A549 (cell line): ENCODE results near the gene CARD11. TPM values are rescaled to one million over a fixed set of nuclear protein-coding genes. Genes with fewer than 3 reads are reported as not detected.

ENCODE experiments used
- ATAC-seq, 2 experiments: fragments of 200-7000 bp in 1 of 2; fragments of >200 bp in 1 of 2; cut with Nextera tagmentation in 1 of 2; cut with Tn5 transposase in 1 of 2; 3 replicates each; pipeline versions ENCODE4 v1.8.0 to v1.9.1; 2018 to 2020; ENCODE audit warnings: mild to moderate bottlenecking in 1 of 2, moderate library complexity in 1 of 2
- CTCF ChIA-PET: fragments of 300-600 bp; sonication (Branson Sonifier 250); formaldehyde crosslinking; extraction: SDS; loops from one replicate; lab custom pipeline; 2021; ENCODE audit warnings: antibody characterized with exemption, inconsistent platforms; lab: Yijun Ruan, JAX
- POLR2A ChIA-PET: fragments of 350-600 bp; formaldehyde crosslinking; extraction: SDS; loops from one replicate; lab custom pipeline; 2021; ENCODE audit warnings: antibody characterized with exemption, inconsistent platforms; lab: Yijun Ruan, JAX
- DNase-seq, 2 experiments: peaks; one replicate each; pipeline versions ENCODE4 v3.0.0 to v3.0.0-alpha.2; 2011 to 2016; ENCODE audit warnings: low read depth in 1 of 2, low spot score in 1 of 2
- FAIRE-seq: peaks from 2 replicates; lab custom pipeline; 2011; peaks lifted over from hg19 to GRCh38; lab: Jason Lieb, UNC
- H3K27ac ChIP-seq, 2 experiments: fragments of >200 bp; sonication (Bioruptor Twin); formaldehyde crosslinking; 3 replicates each; pipeline ENCODE4 v1.5.1; 2016 to 2017
- H3K4me1 ChIP-seq: fragments of >200 bp; sonication (Bioruptor Twin); formaldehyde crosslinking; 3 replicates; pipeline ENCODE4 v1.6.1; 2016
- H3K4me2 ChIP-seq: fragments of >200 bp; sonication (Bioruptor Twin); formaldehyde crosslinking; 3 replicates; pipeline ENCODE4 v1.6.1; 2016
- H3K4me3 ChIP-seq: fragments of >200 bp; sonication (Bioruptor Twin); formaldehyde crosslinking; 3 replicates; pipeline ENCODE4 v1.5.1; 2016
- H3K9me3 ChIP-seq: fragments of >200 bp; sonication (Bioruptor Twin); formaldehyde crosslinking; 3 replicates; pipeline ENCODE4 v1.6.1; 2016
- CBX2 ChIP-seq: fragments of 200-600 bp; sonication (generic); IDR thresholded peaks from 2 replicates; pipeline ENCODE4 v1.6.1; 2016; ENCODE audit warnings: low read depth, mild to moderate bottlenecking, borderline replicate concordance
- CEBPB ChIP-seq, 2 experiments: fragments of >200 bp in 1 of 2; sonication (Bioruptor Twin) in 1 of 2; formaldehyde crosslinking in 1 of 2; IDR thresholded peaks; 2 replicates each; pipeline ENCODE4 v1.6.1; 2012 to 2016
- CHD2 ChIP-seq: fragments of 150-350 bp; IDR thresholded peaks from 2 replicates; pipeline ENCODE4 v1.6.1; 2014; ENCODE audit warnings: low read length; ENCODE audit not compliant: partially characterized antibody
- FOSL2 ChIP-seq, 2 experiments: fragments of 450-650 bp in 1 of 2; fragments of >200 bp in 1 of 2; sonication (Bioruptor Twin) in 1 of 2; formaldehyde crosslinking; IDR thresholded peaks; 2 replicates each; pipeline versions ENCODE4 v1.5.0 to v1.6.1; 2016 to 2020; ENCODE audit warnings: mild to moderate bottlenecking in 1 of 2, moderate library complexity in 1 of 2
- FOXS1 ChIP-seq: fragments of 250-450 bp; sonication (Bioruptor Pico); IDR thresholded peaks from 2 replicates; pipeline ENCODE4 v1.5.0; 2020; ENCODE audit warnings: mild to moderate bottlenecking, moderate library complexity
- GATA3 ChIP-seq: IDR thresholded peaks from 2 replicates; pipeline ENCODE4 v1.6.1; 2012; ENCODE audit warnings: borderline replicate concordance
- HEYL ChIP-seq: fragments of 250-450 bp; sonication (Bioruptor Pico); IDR thresholded peaks from 2 replicates; pipeline ENCODE4 v1.8.0; 2021; ENCODE audit warnings: mild to moderate bottlenecking, moderate library complexity
- HOXA7 ChIP-seq: fragments of 250-450 bp; sonication (Bioruptor Pico); IDR thresholded peaks from 2 replicates; pipeline ENCODE4 v1.5.0; 2020; ENCODE audit warnings: mild to moderate bottlenecking, moderate library complexity
- HOXB5 ChIP-seq: fragments of 250-450 bp; sonication (Bioruptor Pico); IDR thresholded peaks from 2 replicates; pipeline ENCODE4 v1.5.0; 2020; ENCODE audit warnings: mild to moderate bottlenecking, moderate library complexity
- JUN ChIP-seq, 2 experiments: fragments of >200 bp; sonication (Bioruptor Twin); formaldehyde crosslinking; IDR thresholded peaks; 2 replicates in 1 of 2; 3 replicates in 1 of 2; pipeline ENCODE4 v1.6.1; 2016 to 2017
- KDM5A ChIP-seq: fragments of 200-600 bp; sonication (generic); IDR thresholded peaks from 2 replicates; pipeline ENCODE4 v1.6.1; 2016; ENCODE audit warnings: antibody characterized with exemption, mild to moderate bottlenecking
- NFE2L2 ChIP-seq: fragments of 150-350 bp; conservative IDR thresholded peaks from 2 replicates; pipeline ENCODE4 v1.6.1; 2014; ENCODE audit warnings: low read length
- NR3C1 ChIP-seq: fragments of >200 bp; sonication (Bioruptor Twin); formaldehyde crosslinking; IDR thresholded peaks from 3 replicates; pipeline ENCODE4 v1.6.1; 2017
- POLR2A ChIP-seq: IDR thresholded peaks from 2 replicates; pipeline ENCODE4 v1.6.1; 2012; ENCODE audit warnings: mild to moderate bottlenecking, low read length
- RARB ChIP-seq: fragments of 250-450 bp; sonication (Bioruptor Pico); IDR thresholded peaks from 2 replicates; pipeline ENCODE4 v1.8.0; 2021; ENCODE audit warnings: mild to moderate bottlenecking, moderate library complexity
- RNF2 ChIP-seq: fragments of 200-600 bp; sonication (generic); IDR thresholded peaks from 2 replicates; pipeline ENCODE4 v1.6.1; 2016; ENCODE audit warnings: low read depth, mild to moderate bottlenecking, antibody characterized with exemption, moderate library complexity, borderline replicate concordance
- TP53 ChIP-seq: fragments of 250-450 bp; sonication (Bioruptor Pico); IDR thresholded peaks from 2 replicates; pipeline ENCODE4 v1.5.0; 2021; ENCODE audit warnings: mild to moderate bottlenecking, moderate library complexity
- ZNF302 ChIP-seq: fragments of 250-450 bp; sonication (Bioruptor Pico); IDR thresholded peaks from 2 replicates; pipeline ENCODE4 v1.9.0; 2021; ENCODE audit warnings: inconsistent platforms, mild to moderate bottlenecking, moderate library complexity
- WGBS: methylation state at CpG from one replicate; pipeline ENCODE4 v1.1.6; 2017; ENCODE audit errors: missing lambda C conversion rate; 5-methylcytosine and 5-hydroxymethylcytosine counted together
- polyA plus RNA-seq, 4 experiments: library from polyadenylated mRNA; depleted of rRNA in 3 of 4; stranded (reverse); fragments of >200 nt; fragmentation: RNase III in 1 of 4; extraction: RNeasy Plus Mini Kit Qiagen cat#74134 plus additional on column Dnase treatment in 1 of 4; gene quantifications; 2 replicates in 3 of 4; 3 replicates in 1 of 4; pipeline ENCODE4 v1.2.3, GENCODE V29; 2011 to 2017
- TF ChIP-seq, protein P1 (sequence below): IDR thresholded peaks from 2 replicates; pipeline ENCODE4 v1.6.1; 2012
- TF ChIP-seq, protein P2 (sequence below): IDR thresholded peaks from 2 replicates; pipeline ENCODE4 v1.6.1; 2012
- TF ChIP-seq, protein P3 (sequence below): IDR thresholded peaks from 2 replicates; pipeline ENCODE4 v1.6.1; 2012; ENCODE audit warnings: low read depth, borderline replicate concordance
- TF ChIP-seq, protein P4 (sequence below): fragments of >200 bp; sonication (Bioruptor Twin); formaldehyde crosslinking; IDR thresholded peaks from 2 replicates; pipeline ENCODE4 v1.6.1; 2016
- TF ChIP-seq, protein P5 (sequence below): fragments of >200 bp; sonication (Bioruptor Twin); formaldehyde crosslinking; IDR thresholded peaks from 3 replicates; pipeline ENCODE4 v1.5.1; 2016

The CARD11 gene
- polyA plus RNA-seq, 2 of the 4 experiments (the other 2 are of a cell fraction) = 0.48 to 1.1 TPM

DNA sequence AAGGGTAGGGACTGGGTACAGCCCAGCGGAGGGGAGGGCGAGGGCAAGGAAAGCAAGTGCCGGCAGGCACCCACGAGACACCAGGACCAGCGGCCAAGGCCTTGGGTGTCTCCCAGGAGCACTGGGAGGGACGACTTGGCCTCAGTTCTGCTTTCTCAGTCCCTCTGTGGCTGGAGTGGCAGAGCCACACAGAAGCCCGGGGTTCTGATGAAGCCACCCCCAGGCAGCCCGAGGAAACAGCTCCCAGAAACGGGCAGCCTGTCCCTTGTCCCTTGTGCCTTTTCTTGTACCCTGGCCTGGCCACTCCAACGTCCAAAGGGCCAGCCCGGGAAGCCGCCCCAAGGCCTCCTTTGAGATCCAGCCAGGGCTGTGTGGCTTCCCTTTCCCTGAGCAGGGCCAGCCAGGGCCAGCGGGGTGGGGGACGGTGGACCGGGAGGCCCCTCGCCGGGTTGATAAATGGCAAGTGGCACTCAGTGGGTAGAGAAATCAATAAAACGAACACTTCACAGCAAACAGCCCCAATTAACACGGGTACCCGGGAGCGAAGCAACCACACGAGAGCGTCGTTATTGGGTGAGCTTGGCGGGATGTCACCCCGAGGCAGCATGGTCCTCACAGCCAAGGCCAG lies 129.8 kb downstream of the CARD11 start:
- ChIA-PET POLR2A (no interaction called here), CTCF (interaction anchor here (0.8 to 1.2 kb wide), 3 partner anchors 20 to 150 kb away, joined by 3 read pairs; no protein-coding TSS in a partner anchor)
- DNase-seq = no peak
- Histone ChIP-seq H3K4me3 (no peak overlapping the region), H3K4me1 (no peaks in the 10 kb centered on the region), H3K27ac (no peak overlapping the region), H3K4me2 (no peak overlapping the region), H3K9me3 (no peaks in the 10 kb centered on the region)
- FAIRE-seq = no peak
- WGBS = 71% methylated on average over 26 of the region's 26 CpGs
- TF ChIP-seq POLR2A (no peak), CHD2 (no peak), TP53 (CRISPR knock-in tag) (no peak), NFE2L2 (no peak), KDM5A (no peak), RNF2 (no peak)
- TF ChIP-seq, protein P1, sequence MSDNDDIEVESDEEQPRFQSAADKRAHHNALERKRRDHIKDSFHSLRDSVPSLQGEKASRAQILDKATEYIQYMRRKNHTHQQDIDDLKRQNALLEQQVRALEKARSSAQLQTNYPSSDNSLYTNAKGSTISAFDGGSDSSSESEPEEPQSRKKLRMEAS = no peak
- ATAC-seq = no peak

DNA sequence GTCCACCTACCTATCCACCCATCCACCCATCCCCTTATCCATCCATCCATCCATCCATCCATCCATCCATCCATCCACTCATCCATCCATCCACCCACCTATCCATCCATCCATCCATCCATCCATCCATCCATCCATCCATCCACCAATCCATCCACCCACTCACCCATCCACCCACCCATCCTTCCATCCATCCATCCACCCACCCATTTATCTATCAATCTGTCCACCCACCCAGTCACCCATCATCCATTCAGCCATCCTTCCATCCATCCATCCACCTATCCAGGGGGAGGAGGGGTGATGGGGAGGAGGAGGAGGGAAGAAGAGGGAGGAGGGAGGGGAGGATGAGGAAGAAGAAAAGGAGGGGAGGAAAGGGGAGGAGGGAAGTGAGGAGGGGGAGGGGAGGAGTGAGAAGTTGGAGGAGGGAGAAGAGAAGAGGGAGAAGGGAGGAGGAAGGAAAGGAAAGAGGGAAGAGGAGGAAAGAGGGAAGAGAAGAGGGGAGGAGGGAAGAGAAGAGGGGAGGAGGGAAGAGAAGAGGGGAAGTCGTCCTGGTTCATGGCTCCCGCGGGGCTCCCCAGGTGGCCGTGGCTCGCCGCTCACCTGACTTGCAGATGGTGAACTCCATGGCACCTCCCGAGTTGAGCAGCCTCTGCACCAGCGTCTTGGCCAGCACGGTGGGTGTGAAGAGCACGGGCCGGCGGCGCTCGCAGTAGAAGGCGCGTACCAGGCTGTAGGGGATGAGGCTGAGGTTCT lies 130.8 kb downstream of the CARD11 start:
- Histone ChIP-seq H3K27ac (no peak overlapping the region), H3K4me1 (no peaks in the 10 kb centered on the region), H3K9me3 (no peaks in the 10 kb centered on the region), H3K4me3 (no peak overlapping the region)
- FAIRE-seq (no peak), ATAC-seq (no peak), DNase-seq (no peak)
- POLR2A ChIA-PET = no interaction called here
- WGBS = 72% methylated on average over 13 of the region's 16 CpGs
- TF ChIP-seq CBX2 (no peak), NR3C1 (no peak), GATA3 (no peak), RARB (CRISPR knock-in tag) (no peak), FOXS1 (CRISPR knock-in tag) (no peak), HOXA7 (CRISPR knock-in tag) (no peak), CEBPB (IDR thresholded peaks at IDR 0.05) (no peak), JUN (IDR thresholded peaks at IDR 0.05) (no peak), FOSL2 (IDR thresholded peaks at IDR 0.05) (no peak), FOSL2 (CRISPR knock-in tag; IDR thresholded peaks at IDR 0.05) (no peak), ZNF302 (CRISPR knock-in tag) (no peak), RNF2 (no peak), POLR2A (no peak), HEYL (CRISPR knock-in tag) (no peak), HOXB5 (CRISPR knock-in tag) (no peak)
- TF ChIP-seq, protein P2, sequence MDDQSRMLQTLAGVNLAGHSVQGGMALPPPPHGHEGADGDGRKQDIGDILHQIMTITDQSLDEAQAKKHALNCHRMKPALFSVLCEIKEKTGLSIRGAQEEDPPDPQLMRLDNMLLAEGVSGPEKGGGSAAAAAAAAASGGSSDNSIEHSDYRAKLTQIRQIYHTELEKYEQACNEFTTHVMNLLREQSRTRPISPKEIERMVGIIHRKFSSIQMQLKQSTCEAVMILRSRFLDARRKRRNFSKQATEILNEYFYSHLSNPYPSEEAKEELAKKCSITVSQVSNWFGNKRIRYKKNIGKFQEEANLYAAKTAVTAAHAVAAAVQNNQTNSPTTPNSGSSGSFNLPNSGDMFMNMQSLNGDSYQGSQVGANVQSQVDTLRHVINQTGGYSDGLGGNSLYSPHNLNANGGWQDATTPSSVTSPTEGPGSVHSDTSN = no peak
- TF ChIP-seq, protein P3, sequence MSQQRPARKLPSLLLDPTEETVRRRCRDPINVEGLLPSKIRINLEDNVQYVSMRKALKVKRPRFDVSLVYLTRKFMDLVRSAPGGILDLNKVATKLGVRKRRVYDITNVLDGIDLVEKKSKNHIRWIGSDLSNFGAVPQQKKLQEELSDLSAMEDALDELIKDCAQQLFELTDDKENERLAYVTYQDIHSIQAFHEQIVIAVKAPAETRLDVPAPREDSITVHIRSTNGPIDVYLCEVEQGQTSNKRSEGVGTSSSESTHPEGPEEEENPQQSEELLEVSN = no peak
- TF ChIP-seq, protein P4, sequence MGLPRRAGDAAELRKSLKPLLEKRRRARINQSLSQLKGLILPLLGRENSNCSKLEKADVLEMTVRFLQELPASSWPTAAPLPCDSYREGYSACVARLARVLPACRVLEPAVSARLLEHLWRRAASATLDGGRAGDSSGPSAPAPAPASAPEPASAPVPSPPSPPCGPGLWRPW = no peak
- TF ChIP-seq, protein P5, sequence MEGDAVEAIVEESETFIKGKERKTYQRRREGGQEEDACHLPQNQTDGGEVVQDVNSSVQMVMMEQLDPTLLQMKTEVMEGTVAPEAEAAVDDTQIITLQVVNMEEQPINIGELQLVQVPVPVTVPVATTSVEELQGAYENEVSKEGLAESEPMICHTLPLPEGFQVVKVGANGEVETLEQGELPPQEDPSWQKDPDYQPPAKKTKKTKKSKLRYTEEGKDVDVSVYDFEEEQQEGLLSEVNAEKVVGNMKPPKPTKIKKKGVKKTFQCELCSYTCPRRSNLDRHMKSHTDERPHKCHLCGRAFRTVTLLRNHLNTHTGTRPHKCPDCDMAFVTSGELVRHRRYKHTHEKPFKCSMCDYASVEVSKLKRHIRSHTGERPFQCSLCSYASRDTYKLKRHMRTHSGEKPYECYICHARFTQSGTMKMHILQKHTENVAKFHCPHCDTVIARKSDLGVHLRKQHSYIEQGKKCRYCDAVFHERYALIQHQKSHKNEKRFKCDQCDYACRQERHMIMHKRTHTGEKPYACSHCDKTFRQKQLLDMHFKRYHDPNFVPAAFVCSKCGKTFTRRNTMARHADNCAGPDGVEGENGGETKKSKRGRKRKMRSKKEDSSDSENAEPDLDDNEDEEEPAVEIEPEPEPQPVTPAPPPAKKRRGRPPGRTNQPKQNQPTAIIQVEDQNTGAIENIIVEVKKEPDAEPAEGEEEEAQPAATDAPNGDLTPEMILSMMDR = no peak
- TF ChIP-seq, all 56 proteins: peak for 0
- CTCF ChIA-PET = interaction anchor here (1.5 kb wide), 1 partner anchor 48 kb away, joined by 4 read pairs; no protein-coding TSS in a partner anchor
- no peak overlapping the region for H3K4me2 ChIP-seq
